DMS79 (cell line): ENCODE measurements around the gene GRK5.
"Not testable (repeated sequence)": the region's sequence is repeated elsewhere in the genome, so short reads cannot be mapped to it uniquely, and the experiment has no call there.

Experiments used
- DNase-seq: peaks from one replicate; lab custom pipeline; 2025; lab: John Stamatoyannopoulos, UW

Gene GRK5

GRCh38 chr10:119276194-119276593, 68.8 kb downstream of the GRK5 start:
- not testable (repeated sequence) for DNase-seq

GRCh38 chr10:119278126-119278709, 70.8 kb downstream of the GRK5 start:
- DNase-seq, result no peak

GRCh38 chr10:119279441-119279840, 72.1 kb downstream of the GRK5 start:
- no peak for DNase-seq

GRCh38 chr10:119281581-119282071, 74.3 kb downstream of the GRK5 start:
- peak; percentile 86 for DNase-seq

GRCh38 chr10:119282446-119282845, 75.1 kb downstream of the GRK5 start:
- DNase-seq, result no peak

GRCh38 chr10:119283387-119283786, 76.0 kb downstream of the GRK5 start:
- no peak for DNase-seq

GRCh38 chr10:119283818-119284217, 76.4 kb downstream of the GRK5 start:
- no peak for DNase-seq

GRCh38 chr10:119284679-119285096, 77.3 kb downstream of the GRK5 start:
- no peak for DNase-seq

- no peak for DNase-seq
Measured at GRCh38 chr10:119285495-119286267, 78.3 kb downstream of the GRK5 start.

GRCh38 chr10:119286516-119286915, 79.1 kb downstream of the GRK5 start:
- no peak for DNase-seq

GRCh38 chr10:119286983-119287633, 79.7 kb downstream of the GRK5 start:
- no peak for DNase-seq

GRCh38 chr10:119288574-119289001, 81.2 kb downstream of the GRK5 start:
- no peak for DNase-seq

GRCh38 chr10:119289227-119289920, 82.0 kb downstream of the GRK5 start:
- DNase-seq, result no peak

GRCh38 chr10:119290301-119291048, 83.1 kb downstream of the GRK5 start:
- DNase-seq, result no peak

GRCh38 chr10:119291223-119291900, 84.0 kb downstream of the GRK5 start:
- no peak for DNase-seq

GRCh38 chr10:119292968-119293760, 85.8 kb downstream of the GRK5 start:
- no peak for DNase-seq

GRCh38 chr10:119296703-119297102, 89.3 kb downstream of the GRK5 start:
- no peak for DNase-seq

GRCh38 chr10:119297207-119297968, 90.0 kb downstream of the GRK5 start:
- DNase-seq, result no peak

- DNase-seq, result no peak
Measured at GRCh38 chr10:119298810-119299209, 91.4 kb downstream of the GRK5 start.
